CD8-positive, alpha-beta memory T cell (primary cell): ENCODE results near the gene SLC2A1. TPM values are rescaled to one million over a fixed set of nuclear protein-coding genes. Genes with fewer than 3 reads are reported as not detected.
A peak's percentile ranks its signal among the peaks of the same experiment; 100 is the strongest.

ENCODE experiments used
- CTCF ChIA-PET: fragments of 350-600 bp; sonication (Branson Sonifier 250); formaldehyde crosslinking; loops from one replicate; lab custom pipeline; 2021; ENCODE audit warnings: antibody characterized with exemption; lab: Charles Lee
- POLR2A ChIA-PET: fragments of 350-600 bp; sonication (Branson Sonifier 250); formaldehyde crosslinking; loops from one replicate; lab custom pipeline; 2021; ENCODE audit warnings: antibody characterized with exemption; lab: Charles Lee
- DNase-seq, 5 donors: peaks; one replicate each; pipeline versions ENCODE4 v3.0.0 to v3.0.0-alpha.2; 2020 to 2022; ENCODE audit warnings: mixed read lengths in 1 of 5
- H3K27ac ChIP-seq: one replicate; pipeline ENCODE4 v1.7.0; 2013; ENCODE audit warnings: low read depth, mild to moderate bottlenecking, low read length, moderate library complexity
- H3K27me3 ChIP-seq: 2 replicates; pipeline ENCODE4 v1.7.0; 2013; ENCODE audit warnings: low read length, mild to moderate bottlenecking; ENCODE audit not compliant: insufficient read depth, poor library complexity, severe bottlenecking
- H3K36me3 ChIP-seq: 2 replicates; pipeline ENCODE4 v1.7.0; 2013; ENCODE audit warnings: mild to moderate bottlenecking, low read length, moderate library complexity; ENCODE audit not compliant: insufficient read depth
- H3K4me1 ChIP-seq: 2 replicates; pipeline ENCODE4 v1.7.0; 2013; ENCODE audit warnings: mild to moderate bottlenecking, low read length, moderate library complexity; ENCODE audit not compliant: insufficient read depth
- H3K4me3 ChIP-seq: 2 replicates; pipeline ENCODE4 v1.7.0; 2013; ENCODE audit warnings: mild to moderate bottlenecking, low read length
- H3K9me3 ChIP-seq: 2 replicates; pipeline ENCODE4 v1.7.0; 2013; ENCODE audit warnings: mild to moderate bottlenecking, low read length
- H3K27ac Mint-ChIP-seq, 8 donors: one replicate each; pipeline ENCODE4 v1.8.0; 2020 to 2021; ENCODE audit warnings: mixed read lengths in 8 of 8, mild to moderate bottlenecking in 6 of 8, inconsistent platforms in 3 of 8, moderate library complexity in 3 of 8
- H3K27me3 Mint-ChIP-seq, 2 donors: one replicate each; pipeline ENCODE4 v1.8.0; 2020 to 2021; ENCODE audit warnings: mixed read lengths in 2 of 2, mild to moderate bottlenecking in 1 of 2, moderate library complexity in 1 of 2
- H3K36me3 Mint-ChIP-seq, 3 donors: one replicate each; pipeline ENCODE4 v1.8.0; 2020 to 2021; ENCODE audit warnings: mixed read lengths in 3 of 3, inconsistent platforms in 1 of 3, mild to moderate bottlenecking in 1 of 3
- H3K4me1 Mint-ChIP-seq, 3 donors: one replicate each; pipeline ENCODE4 v1.8.0; 2020 to 2021; ENCODE audit warnings: mixed read lengths in 3 of 3, inconsistent platforms in 1 of 3, mild to moderate bottlenecking in 1 of 3
- H3K4me3 Mint-ChIP-seq, 7 donors: one replicate each; pipeline ENCODE4 v1.8.0; 2020 to 2021; ENCODE audit warnings: mixed read lengths in 7 of 7, mild to moderate bottlenecking in 6 of 7, moderate library complexity in 4 of 7, inconsistent platforms in 2 of 7
- H3K9me3 Mint-ChIP-seq, 5 donors: one replicate each; pipeline ENCODE4 v1.8.0; 2020 to 2022; ENCODE audit warnings: mixed read lengths in 5 of 5, mild to moderate bottlenecking in 3 of 5, moderate library complexity in 2 of 5, inconsistent platforms in 1 of 5
- polyA plus RNA-seq: library from polyadenylated mRNA; unstranded; fragments of 300-500 nt; fragmentation: Illumina TruSeq; gene quantifications from one replicate; pipeline ENCODE4 v1.2.3, GENCODE V29; 2021
- total RNA-seq, 2 experiments: library from RNA; stranded (reverse); gene quantifications; one replicate each; pipeline ENCODE4 v1.2.3, GENCODE V29; 2021

Gene SLC2A1
- total and polyA plus RNA-seq, 3 experiments from 2014 or later, result 42.6 to 108 (median 103) TPM

- Mint-ChIP-seq H3K27me3 (peaks cover 0 to 2% of the 10 kb centered on the region in 2 donors), H3K9me3 (no peaks in the 10 kb centered on the region), H3K4me1 (no peaks in the 10 kb centered on the region), H3K4me3 (no peak overlapping the region), H3K36me3 (peaks cover 0 to 13% (median 5%) of the 10 kb centered on the region in 3 donors), H3K27ac (peak overlapping the region in 2 of 8 donors; percentile 70 to 87)
- Histone ChIP-seq H3K4me3 (no peak overlapping the region), H3K27me3 (no peaks in the 10 kb centered on the region), H3K4me1 (no peaks in the 10 kb centered on the region), H3K36me3 (no peaks in the 10 kb centered on the region), H3K27ac (no peak overlapping the region), H3K9me3 (no peaks in the 10 kb centered on the region)
- POLR2A ChIA-PET, result no interaction called here
- CTCF ChIA-PET, result interaction anchor here (2.6 kb wide), 1 partner anchor 60 kb away, joined by 7 read pairs; no protein-coding TSS in a partner anchor
- no peak for DNase-seq
Observed at GRCh38 chr1:42983253-42983652, 24.6 kb upstream of the SLC2A1 start.

GRCh38 chr1:42982641-42983040 lies 24.0 kb upstream of the SLC2A1 start:
- Mint-ChIP-seq H3K9me3 (no peaks in the 10 kb centered on the region), H3K27ac (peak overlapping the region in 1 of 8 donors; percentile 70), H3K27me3 (peaks cover 0 to 2% of the 10 kb centered on the region in 2 donors), H3K36me3 (peaks cover 0 to 13% (median 5%) of the 10 kb centered on the region in 3 donors), H3K4me1 (no peaks in the 10 kb centered on the region), H3K4me3 (no peak overlapping the region)
- Histone ChIP-seq H3K27me3 (no peaks in the 10 kb centered on the region), H3K27ac (no peak overlapping the region), H3K9me3 (no peaks in the 10 kb centered on the region), H3K4me1 (no peaks in the 10 kb centered on the region), H3K4me3 (no peak overlapping the region), H3K36me3 (no peaks in the 10 kb centered on the region)
- POLR2A ChIA-PET, result no interaction called here
- CTCF ChIA-PET, result interaction anchor here (2.6 kb wide), 1 partner anchor 60 kb away, joined by 7 read pairs; no protein-coding TSS in a partner anchor
- no peak for DNase-seq

- no peak overlapping the region for H3K4me3 Mint-ChIP-seq
- no peaks in the 10 kb centered on the region for H3K27me3 ChIP-seq
- CTCF ChIA-PET, result interaction anchor here (2.6 kb wide), 1 partner anchor 59 kb away, joined by 7 read pairs; no protein-coding TSS in a partner anchor
- H3K4me1 Mint-ChIP-seq, result no peaks in the 10 kb centered on the region
- no peak overlapping the region for H3K27ac ChIP-seq
- no peaks in the 10 kb centered on the region for H3K9me3 ChIP-seq
- H3K36me3 ChIP-seq, result no peaks in the 10 kb centered on the region
- no peaks in the 10 kb centered on the region for H3K4me1 ChIP-seq
- no peak overlapping the region for H3K27ac Mint-ChIP-seq
- POLR2A ChIA-PET, result no interaction called here
- DNase-seq, result no peak
- H3K27me3 Mint-ChIP-seq, result peaks cover 0 to 2% of the 10 kb centered on the region in 2 donors
- peaks cover under 1 to 13% (median 5%) of the 10 kb centered on the region in 3 donors for H3K36me3 Mint-ChIP-seq
- H3K4me3 ChIP-seq, result no peak overlapping the region
- H3K9me3 Mint-ChIP-seq, result no peaks in the 10 kb centered on the region
Observed at GRCh38 chr1:42981871-42982270, 23.2 kb upstream of the SLC2A1 start.

GRCh38 chr1:42981255-42981805 lies 22.7 kb upstream of the SLC2A1 start:
- no peaks in the 10 kb centered on the region for H3K9me3 Mint-ChIP-seq
- H3K4me1 Mint-ChIP-seq, result no peaks in the 10 kb centered on the region
- Histone ChIP-seq H3K4me1 (no peaks in the 10 kb centered on the region), H3K27me3 (no peaks in the 10 kb centered on the region), H3K36me3 (no peaks in the 10 kb centered on the region), H3K9me3 (no peaks in the 10 kb centered on the region), H3K27ac (no peak overlapping the region), H3K4me3 (no peak overlapping the region)
- no peak overlapping the region for H3K4me3 Mint-ChIP-seq
- ChIA-PET CTCF (interaction anchor here (2.6 kb wide), 1 partner anchor 58 kb away, joined by 7 read pairs; no protein-coding TSS in a partner anchor), POLR2A (no interaction called here)
- H3K36me3 Mint-ChIP-seq, result peaks cover 3 to 13% (median 5%) of the 10 kb centered on the region in 3 donors
- no peak overlapping the region for H3K27ac Mint-ChIP-seq
- no peak for DNase-seq
- H3K27me3 Mint-ChIP-seq, result peaks cover 0 to 2% of the 10 kb centered on the region in 2 donors

- Mint-ChIP-seq H3K27me3 (peaks cover 0 to 2% of the 10 kb centered on the region in 2 donors), H3K9me3 (no peaks in the 10 kb centered on the region)
- H3K27ac ChIP-seq, result no peak overlapping the region
Observed at GRCh38 chr1:42979896-42980800, 21.5 kb upstream of the SLC2A1 start.

GRCh38 chr1:42979036-42979430 lies 20.4 kb upstream of the SLC2A1 start:
- peaks cover 0 to 2% of the 10 kb centered on the region in 2 donors for H3K27me3 Mint-ChIP-seq
- POLR2A ChIA-PET, result no interaction called here
- CTCF ChIA-PET, result no interaction called here
- no peaks in the 10 kb centered on the region for H3K9me3 ChIP-seq
- no peak overlapping the region for H3K4me3 ChIP-seq
- H3K27me3 ChIP-seq, result no peaks in the 10 kb centered on the region
- H3K4me1 Mint-ChIP-seq, result no peaks in the 10 kb centered on the region
- H3K27ac Mint-ChIP-seq, result no peak overlapping the region
- H3K4me3 Mint-ChIP-seq, result no peak overlapping the region
- H3K4me1 ChIP-seq, result no peaks in the 10 kb centered on the region
- DNase-seq, result no peak
- H3K9me3 Mint-ChIP-seq, result no peaks in the 10 kb centered on the region
- peaks cover 3 to 19% (median 9%) of the 10 kb centered on the region in 3 donors for H3K36me3 Mint-ChIP-seq
- no peak overlapping the region for H3K27ac ChIP-seq
- H3K36me3 ChIP-seq, result no peaks in the 10 kb centered on the region

More at GRCh38 chr1:42979896-42980800, 21.5 kb upstream of the SLC2A1 start:
- DNase-seq, result no peak
- H3K4me1 Mint-ChIP-seq, result no peaks in the 10 kb centered on the region
- Histone ChIP-seq H3K9me3 (no peaks in the 10 kb centered on the region), H3K27me3 (no peaks in the 10 kb centered on the region), H3K4me3 (no peak overlapping the region), H3K36me3 (no peaks in the 10 kb centered on the region), H3K4me1 (no peaks in the 10 kb centered on the region)
- POLR2A ChIA-PET, result no interaction called here
- H3K36me3 Mint-ChIP-seq, result peaks cover 3 to 17% (median 8%) of the 10 kb centered on the region in 3 donors
- peak overlapping the region in 2 of 8 donors; percentile 10 to 53 for H3K27ac Mint-ChIP-seq
- H3K4me3 Mint-ChIP-seq, result no peak overlapping the region
- CTCF ChIA-PET, result no interaction called here

GRCh38 chr1:42978317-42979035 lies 19.8 kb upstream of the SLC2A1 start:
- POLR2A ChIA-PET, result no interaction called here
- no peaks in the 10 kb centered on the region for H3K9me3 Mint-ChIP-seq

More at GRCh38 chr1:42978317-42979035, 19.8 kb upstream of the SLC2A1 start:
- H3K9me3 ChIP-seq, result no peaks in the 10 kb centered on the region
- no peak overlapping the region for H3K27ac Mint-ChIP-seq
- no peaks in the 10 kb centered on the region for H3K36me3 ChIP-seq
- H3K4me3 Mint-ChIP-seq, result no peak overlapping the region
- H3K36me3 Mint-ChIP-seq, result peaks cover 3 to 22% (median 13%) of the 10 kb centered on the region in 3 donors
- H3K27me3 ChIP-seq, result no peaks in the 10 kb centered on the region
- H3K4me1 ChIP-seq, result no peaks in the 10 kb centered on the region
- peaks cover 0 to 2% of the 10 kb centered on the region in 2 donors for H3K27me3 Mint-ChIP-seq
- no peak for DNase-seq
- no peak overlapping the region for H3K4me3 ChIP-seq
- no peaks in the 10 kb centered on the region for H3K4me1 Mint-ChIP-seq
- CTCF ChIA-PET, result no interaction called here
- no peak overlapping the region for H3K27ac ChIP-seq
